GM19099 (cell line): Measurements from ENCODE around the gene TMEM175.

Experiments used
- POLR2A ChIP-seq: IDR thresholded peaks from 3 replicates; pipeline ENCODE4 v1.6.1; 2011; ENCODE audit warnings: low read depth; ENCODE audit not compliant: insufficient read length; ENCODE audit errors: extremely low read depth

TMEM175 gene

GRCh38 chr4:921830-922331 is 10.4 kb upstream of the TMEM175 start:
- no peak for TF ChIP-seq POLR2A

- TF ChIP-seq POLR2A, result no peak
These were observed 7.9 kb upstream of the TMEM175 start for GRCh38 chr4:924107-925096.

DNA sequence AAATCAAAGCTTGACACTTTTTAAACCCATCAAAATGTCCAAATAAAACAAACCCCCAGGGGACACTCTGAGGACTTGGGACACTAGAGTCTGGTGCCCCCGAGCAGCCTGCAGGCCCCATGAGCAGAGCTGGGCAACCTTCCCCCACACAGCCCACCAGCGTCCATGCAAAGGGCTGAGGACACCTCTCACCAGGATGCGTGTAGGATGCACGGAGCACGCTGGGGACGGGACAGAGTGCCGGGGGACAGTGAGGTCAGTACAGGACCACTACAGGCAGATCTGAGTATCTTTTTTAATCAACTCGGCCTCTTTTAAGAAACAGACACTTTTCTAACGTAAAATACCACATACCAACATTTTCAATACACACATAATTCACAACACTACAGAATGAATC is 7.1 kb upstream of the TMEM175 start:
- no peak for TF ChIP-seq POLR2A

GRCh38 chr4:925771-926500 is 6.3 kb upstream of the TMEM175 start:
- no peak for TF ChIP-seq POLR2A

DNA sequence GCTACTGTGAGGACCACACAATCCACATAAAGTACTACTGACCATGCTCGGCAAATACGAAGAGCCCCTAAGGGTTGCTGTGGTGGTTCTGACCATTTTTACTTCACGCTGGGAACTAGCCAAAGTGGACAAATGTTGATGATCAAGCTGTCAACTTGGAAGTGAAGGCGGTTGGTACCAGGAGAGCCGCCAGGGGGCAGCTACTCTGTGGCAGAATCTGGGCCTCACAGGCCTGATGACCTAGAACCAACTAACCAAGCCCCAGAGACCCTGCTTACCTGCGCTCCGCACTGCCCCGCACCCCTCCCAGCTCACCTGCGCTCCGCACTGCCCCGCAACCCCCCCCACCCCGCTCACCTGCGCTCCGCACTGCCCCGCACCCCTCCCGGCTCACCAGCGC is 5.7 kb upstream of the TMEM175 start:
- no peak for TF ChIP-seq POLR2A

- no peak for TF ChIP-seq POLR2A
These were observed 3.0 kb upstream of the TMEM175 start for GRCh38 chr4:929096-929765.

- no peak for TF ChIP-seq POLR2A
These were observed 2.2 kb upstream of the TMEM175 start for GRCh38 chr4:930028-930551.

GRCh38 chr4:930827-931193 is 1.4 kb upstream of the TMEM175 start:
- TF ChIP-seq POLR2A, result no peak

DNA sequence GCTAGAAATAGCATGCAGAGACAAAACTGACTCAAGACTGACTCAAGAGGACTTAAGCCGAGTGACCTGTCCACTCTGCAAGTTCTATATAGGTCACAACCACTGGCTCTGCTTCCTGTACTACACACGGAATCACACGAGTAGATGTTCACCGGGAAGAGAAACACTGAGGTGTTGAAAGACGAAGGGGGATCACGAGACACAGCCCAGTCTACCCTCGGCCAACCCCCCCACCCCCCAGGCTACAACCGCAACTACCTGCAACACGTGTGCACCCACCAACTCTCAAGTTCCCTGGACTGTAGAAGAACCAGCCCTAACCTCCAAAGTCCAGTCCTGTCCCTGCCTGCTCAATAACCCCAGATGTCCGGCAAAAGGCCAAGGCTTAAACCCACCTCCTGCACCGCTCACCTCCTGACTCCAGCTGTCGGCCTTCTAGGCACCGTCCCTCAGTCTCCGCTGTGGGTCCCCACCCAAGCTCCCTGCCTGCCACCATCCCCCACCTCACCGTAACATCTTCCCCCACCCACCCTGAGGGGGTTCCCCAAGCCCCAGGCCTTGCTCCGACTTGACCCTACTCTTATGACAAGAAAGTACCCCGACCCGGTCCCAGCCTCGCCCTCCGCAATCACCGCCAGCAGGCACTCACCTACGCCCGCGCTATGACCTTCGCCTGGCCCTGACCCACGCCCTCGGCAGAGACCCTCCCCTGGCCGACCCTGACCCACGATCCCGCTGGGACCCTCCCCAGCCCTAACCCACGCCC is 883 bp upstream of the TMEM175 start:
- no peak for TF ChIP-seq POLR2A

- no peak for TF ChIP-seq POLR2A
These were observed 432 bp downstream of the TMEM175 start for GRCh38 chr4:932713-933070.

- TF ChIP-seq POLR2A, result no peak
These were observed 13.2 kb downstream of the TMEM175 start for GRCh38 chr4:945274-946102.

GRCh38 chr4:946103-946450 is 13.8 kb downstream of the TMEM175 start:
- TF ChIP-seq POLR2A, result no peak
